ENCODE measurements around the gene GP1BB. TPM values are rescaled to one million over a fixed set of nuclear protein-coding genes. Genes with fewer than 3 reads are reported as not detected.

The GP1BB gene
- polyA plus RNA-seq, 3 donors, result 0.13 to 1.5 (median 0.26) TPM

- no peaks in the 10 kb centered on the region for H3K4me1 Mint-ChIP-seq
- Histone ChIP-seq H3K36me3 (replicated peaks in 1 of 2; ENCODE audit: control insufficient read depth in 1 of 2, insufficient read depth in 2 of 2, low read length in 2 of 2) (no peaks in the 10 kb centered on the region), H3K27ac (ENCODE audit: low read depth in 1 of 2, low read length in 2 of 2) (no peak overlapping the region), H2AFZ (ENCODE audit: insufficient read depth, low read depth, low read length, poor library complexity, severe bottlenecking) (no peak overlapping the region), H3K9me3 (replicated peaks in 1 of 2; ENCODE audit: control insufficient read depth in 1 of 2, insufficient read depth in 1 of 2, low read length in 2 of 2) (no peaks in the 10 kb centered on the region), H3K9ac (ENCODE audit: insufficient read depth, low read length, poor library complexity, severe bottlenecking) (no peak overlapping the region), H3K79me2 (ENCODE audit: insufficient read depth, low read length) (no peaks in the 10 kb centered on the region), H3K27me3 (ENCODE audit: control insufficient read depth in 2 of 2, insufficient read depth in 2 of 2, low read length in 2 of 2) (no peaks in the 10 kb centered on the region), H3K4me1 (ENCODE audit: control insufficient read depth in 1 of 2, insufficient read depth in 2 of 2, low read length in 2 of 2) (no peaks in the 10 kb centered on the region), H3K4me3 (replicated peaks in 1 of 3; ENCODE audit: low read depth in 2 of 3, low read length in 3 of 3) (no peak overlapping the region), H4K20me1 (ENCODE audit: insufficient read depth, low read length) (no peaks in the 10 kb centered on the region), H3K4me2 (replicated peaks; ENCODE audit: extremely low read depth, low read length, poor library complexity, severe bottlenecking) (no peak overlapping the region)
- no peaks in the 10 kb centered on the region for H3K36me3 Mint-ChIP-seq
- H3K9me3 Mint-ChIP-seq, result peaks cover 0 to 3% (median 0%) of the 10 kb centered on the region in 7 donors
- no peak for DNase-seq
- H3K27ac Mint-ChIP-seq, result no peak overlapping the region
- no peak overlapping the region for H3K4me3 Mint-ChIP-seq
- peaks cover under 1 to 4% (median 3%) of the 10 kb centered on the region in 3 donors for H3K27me3 Mint-ChIP-seq (ENCODE audit: low read depth in 3 of 3)
- WGBS (ENCODE audit: insufficient coverage), result 97% methylated on average over 15 of the region's 15 CpGs
- no peak for TF ChIP-seq CTCF (IDR thresholded peaks at IDR 0.05)
- intact Hi-C loops (cut with micrococcal nuclease), result no loop called here
Observed at GRCh38 chr22:19740586-19740985, 17.2 kb downstream of the GP1BB start.

GRCh38 chr22:19741053-19741452, 17.7 kb downstream of the GP1BB start:
- WGBS (ENCODE audit: insufficient coverage), result 88% methylated on average over 5 of the region's 7 CpGs

More at GRCh38 chr22:19741053-19741452, 17.7 kb downstream of the GP1BB start:
- no peak for DNase-seq
- H3K27ac ChIP-seq (ENCODE audit: low read depth in 1 of 2, low read length in 2 of 2), result no peak overlapping the region
- Mint-ChIP-seq H3K4me3 (no peak overlapping the region), H3K36me3 (no peaks in the 10 kb centered on the region), H3K9me3 (peaks cover 0 to 3% (median 0%) of the 10 kb centered on the region in 7 donors), H3K4me1 (no peaks in the 10 kb centered on the region), H3K27me3 (ENCODE audit: low read depth in 3 of 3) (peaks cover 0 to 6% (median 4%) of the 10 kb centered on the region in 3 donors), H3K27ac (no peak overlapping the region)
- intact Hi-C loops (cut with micrococcal nuclease), result no loop called here
- H2AFZ ChIP-seq (ENCODE audit: insufficient read depth, low read depth, low read length, poor library complexity, severe bottlenecking), result no peak overlapping the region
- H3K4me1 ChIP-seq (ENCODE audit: control insufficient read depth in 1 of 2, insufficient read depth in 2 of 2, low read length in 2 of 2), result no peaks in the 10 kb centered on the region
- no peaks in the 10 kb centered on the region for H3K9me3 ChIP-seq (replicated peaks in 1 of 2; ENCODE audit: control insufficient read depth in 1 of 2, insufficient read depth in 1 of 2, low read length in 2 of 2)
- H3K9ac ChIP-seq (ENCODE audit: insufficient read depth, low read length, poor library complexity, severe bottlenecking), result no peak overlapping the region
- H3K79me2 ChIP-seq (ENCODE audit: insufficient read depth, low read length), result no peaks in the 10 kb centered on the region
- no peak overlapping the region for H3K4me3 ChIP-seq (replicated peaks in 1 of 3; ENCODE audit: low read depth in 2 of 3, low read length in 3 of 3)
- no peaks in the 10 kb centered on the region for H3K36me3 ChIP-seq (replicated peaks in 1 of 2; ENCODE audit: control insufficient read depth in 1 of 2, insufficient read depth in 2 of 2, low read length in 2 of 2)
- H3K27me3 ChIP-seq (ENCODE audit: control insufficient read depth in 2 of 2, insufficient read depth in 2 of 2, low read length in 2 of 2), result no peaks in the 10 kb centered on the region
- no peak for TF ChIP-seq CTCF (IDR thresholded peaks at IDR 0.05)
- no peak overlapping the region for H3K4me2 ChIP-seq (replicated peaks; ENCODE audit: extremely low read depth, low read length, poor library complexity, severe bottlenecking)
- H4K20me1 ChIP-seq (ENCODE audit: insufficient read depth, low read length), result no peaks in the 10 kb centered on the region
